ENCODE measurements around the gene MYO5A.
"Not testable (repeated sequence)": the region's sequence is repeated elsewhere in the genome, so short reads cannot be mapped to it uniquely, and the experiment has no call there.

Gene MYO5A

DNA sequence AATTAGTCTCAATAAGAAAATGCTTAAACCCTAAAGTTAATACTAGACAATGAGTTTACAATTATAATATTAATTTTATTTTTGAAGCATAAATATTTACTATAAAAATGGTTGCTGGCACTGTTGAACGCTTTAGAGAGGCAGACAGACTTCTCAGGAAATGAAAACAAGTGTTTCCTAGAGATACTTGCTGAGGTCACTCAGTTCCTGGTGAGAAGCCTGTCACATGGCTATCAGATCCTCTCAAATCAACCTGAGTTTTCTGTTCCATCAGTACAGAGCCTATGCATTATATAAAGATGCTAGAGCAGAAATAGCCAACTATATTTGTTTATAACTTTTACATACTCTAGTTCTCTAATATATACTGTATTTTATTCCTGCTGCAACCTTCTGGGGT lies 109.2 kb downstream of the MYO5A start:
- no peak for DNase-seq (ENCODE audit: low read depth)

DNA sequence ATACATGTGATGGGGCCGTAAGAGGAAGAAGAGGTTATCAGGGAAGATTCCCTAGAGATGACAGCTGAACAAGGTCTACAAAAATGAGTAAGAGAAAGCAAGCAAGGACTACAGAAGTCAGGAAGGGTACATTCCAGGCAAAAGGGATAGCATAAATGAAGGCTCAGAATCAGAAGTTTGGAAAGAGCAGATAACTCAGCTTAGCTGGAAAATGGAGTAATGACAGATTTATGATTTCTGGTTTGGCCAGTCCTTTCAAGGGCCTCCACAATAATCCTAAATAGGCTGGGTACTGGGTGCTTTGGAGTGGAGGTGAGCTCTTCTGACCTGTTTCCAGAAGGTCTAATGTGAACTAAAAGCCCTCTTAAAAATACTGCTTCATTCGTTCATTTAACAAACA lies 110.7 kb downstream of the MYO5A start:
- DNase-seq (ENCODE audit: low read depth): no peak

DNA sequence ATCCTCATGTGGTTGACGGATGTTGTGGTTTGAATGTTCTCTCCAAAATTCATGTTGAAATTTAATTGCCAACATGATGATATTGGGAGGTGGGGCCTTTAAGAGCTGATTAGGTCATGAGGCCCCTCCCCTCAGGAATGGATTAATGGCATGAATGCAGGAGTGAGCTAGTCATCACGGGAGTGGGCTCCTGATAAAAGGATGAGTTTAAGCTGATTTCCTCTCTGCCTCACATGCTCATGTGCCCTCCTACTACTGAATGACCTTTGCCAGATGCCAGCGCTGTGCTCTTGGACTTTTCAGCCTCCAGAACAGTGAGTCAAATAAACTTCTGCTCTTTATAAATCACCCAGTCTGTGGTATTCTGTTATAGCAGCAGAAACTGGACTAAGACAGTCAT lies 111.2 kb downstream of the MYO5A start:
- DNase-seq (ENCODE audit: low read depth): no peak

DNA sequence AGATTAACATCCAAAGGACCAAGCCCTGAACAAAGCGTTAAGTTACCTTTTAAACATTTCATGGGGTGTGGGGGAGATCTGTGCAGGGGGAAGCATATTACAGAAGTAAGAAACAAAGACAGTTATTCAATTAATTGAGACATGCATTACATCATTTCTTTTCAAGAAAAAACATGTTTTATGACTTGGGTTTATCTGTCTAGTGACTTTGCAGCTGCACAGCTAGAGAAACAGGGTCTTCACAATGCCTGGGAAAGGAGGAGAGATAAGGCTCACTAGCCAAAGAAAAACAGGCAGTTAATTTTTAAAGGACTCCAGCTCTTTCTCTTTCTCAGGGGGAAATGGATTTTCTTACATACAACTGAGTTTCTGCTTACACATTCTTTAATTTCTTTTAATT lies 112.1 kb downstream of the MYO5A start:
- DNase-seq (ENCODE audit: low read depth): not testable (repeated sequence)

DNA sequence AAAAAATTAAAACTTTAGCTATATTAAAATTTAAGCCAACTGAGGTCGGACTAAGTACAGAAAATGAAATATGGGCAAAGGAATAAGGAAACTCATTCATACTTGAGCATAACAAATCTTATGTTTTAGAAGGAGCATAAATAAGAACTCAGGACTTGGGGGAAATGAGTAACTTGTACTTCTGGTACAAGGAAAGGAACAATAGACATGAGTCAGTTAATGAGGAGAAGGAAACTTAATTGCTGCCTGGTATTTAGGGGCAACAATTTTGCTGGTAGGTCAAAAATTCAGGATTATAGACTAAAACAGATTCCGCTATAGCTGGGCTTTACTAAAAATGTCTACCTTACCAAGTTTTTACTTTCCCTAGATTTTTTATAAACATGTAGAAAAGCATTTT lies 113.1 kb downstream of the MYO5A start:
- no peak for DNase-seq (ENCODE audit: low read depth)

DNA sequence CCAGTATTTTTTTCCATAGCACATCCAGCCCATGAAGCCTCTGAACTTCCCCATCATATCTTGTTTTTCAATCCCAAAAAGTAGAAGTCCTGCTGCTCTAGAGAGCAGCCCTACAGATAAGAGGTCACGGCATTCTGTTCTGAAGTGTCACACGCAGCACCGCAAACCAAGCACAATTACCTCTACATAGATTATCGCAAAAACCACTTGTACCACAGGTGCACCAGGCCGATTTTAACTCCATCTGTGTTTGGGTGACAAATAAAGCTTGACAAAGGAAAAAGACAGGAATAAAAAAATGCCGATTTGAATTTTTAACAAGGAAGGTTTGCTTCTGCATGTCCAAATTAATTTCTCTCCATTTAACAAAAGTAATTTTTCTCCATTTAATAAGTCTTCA lies 113.7 kb downstream of the MYO5A start:
- DNase-seq (ENCODE audit: low read depth): no peak

DNA sequence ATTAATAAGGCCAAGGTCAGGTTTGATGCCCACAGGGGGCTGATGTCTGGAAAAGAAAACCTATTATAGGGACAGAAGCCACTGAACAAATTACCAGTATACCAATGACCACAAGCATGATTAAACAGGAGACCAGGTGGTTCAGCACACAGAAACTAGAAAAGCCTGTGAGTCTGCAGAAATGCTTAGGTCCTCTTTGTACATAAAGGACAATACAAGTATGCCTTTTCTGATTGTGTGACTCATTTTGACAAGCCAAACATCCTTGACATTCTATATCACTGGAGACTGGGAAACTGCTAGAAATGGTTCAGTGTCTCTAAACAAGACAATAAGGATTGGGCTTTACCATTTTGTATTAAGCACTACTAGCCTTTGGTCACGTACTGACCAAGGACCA lies 119.9 kb downstream of the MYO5A start:
- DNase-seq (ENCODE audit: low read depth): no peak

DNA sequence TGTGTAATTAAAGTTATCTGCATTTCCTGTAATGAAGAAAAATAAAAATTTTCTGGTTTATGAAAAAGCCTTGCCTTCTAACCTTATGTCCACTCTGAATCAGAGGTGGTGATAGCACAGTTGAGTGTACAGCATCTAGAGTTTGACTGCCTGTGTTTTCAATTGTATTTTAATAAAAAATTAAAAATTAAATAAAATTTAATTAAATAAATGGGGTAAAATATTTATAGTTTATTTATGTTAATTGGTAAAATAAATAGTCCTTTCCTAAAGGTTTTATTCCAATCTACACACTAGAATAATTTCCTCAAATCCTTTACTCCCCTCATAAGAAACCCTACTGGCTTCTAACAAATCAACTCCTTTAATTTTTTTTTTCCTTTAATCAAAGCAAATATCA lies 121.3 kb downstream of the MYO5A start:
- DNase-seq (ENCODE audit: low read depth): no peak

DNA sequence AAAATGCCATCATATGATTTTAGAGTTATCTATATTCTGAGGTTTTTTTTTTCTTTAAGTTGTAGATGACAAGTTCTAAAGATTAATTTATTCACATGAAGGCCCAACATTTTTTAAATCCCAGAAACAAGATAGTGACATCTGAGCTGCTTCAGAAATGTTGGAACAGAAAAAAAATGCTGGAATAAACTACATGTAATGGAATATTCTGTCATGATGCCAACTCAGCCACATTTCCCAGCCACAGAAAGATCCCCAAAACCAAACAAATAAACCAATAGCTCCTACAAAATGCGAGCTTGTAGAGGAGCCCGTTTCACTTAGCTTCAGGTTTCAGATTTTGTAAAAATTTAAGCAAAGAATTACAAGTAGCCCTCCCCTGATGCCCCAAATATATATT lies 122.1 kb downstream of the MYO5A start:
- no peak for DNase-seq (ENCODE audit: low read depth)

DNA sequence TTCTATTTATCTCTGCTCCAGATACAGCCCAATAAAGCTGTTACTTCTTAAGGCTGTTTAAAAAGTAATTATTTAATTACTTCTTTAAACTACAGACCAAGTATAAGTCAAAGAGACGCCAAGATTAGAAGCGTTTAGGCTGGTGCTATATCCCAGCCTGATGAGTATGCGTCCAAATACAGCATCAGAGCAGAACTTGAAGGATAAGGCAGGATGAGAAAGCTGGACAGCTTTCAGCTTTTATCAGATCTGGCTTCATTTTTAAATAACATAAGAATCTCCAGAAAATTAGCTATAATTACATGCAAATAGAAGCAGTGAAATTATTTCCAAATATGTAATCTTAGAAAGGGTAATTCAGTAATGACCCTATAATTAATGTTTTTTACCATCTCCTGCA lies 122.8 kb downstream of the MYO5A start:
- no peak for DNase-seq (ENCODE audit: low read depth)

DNA sequence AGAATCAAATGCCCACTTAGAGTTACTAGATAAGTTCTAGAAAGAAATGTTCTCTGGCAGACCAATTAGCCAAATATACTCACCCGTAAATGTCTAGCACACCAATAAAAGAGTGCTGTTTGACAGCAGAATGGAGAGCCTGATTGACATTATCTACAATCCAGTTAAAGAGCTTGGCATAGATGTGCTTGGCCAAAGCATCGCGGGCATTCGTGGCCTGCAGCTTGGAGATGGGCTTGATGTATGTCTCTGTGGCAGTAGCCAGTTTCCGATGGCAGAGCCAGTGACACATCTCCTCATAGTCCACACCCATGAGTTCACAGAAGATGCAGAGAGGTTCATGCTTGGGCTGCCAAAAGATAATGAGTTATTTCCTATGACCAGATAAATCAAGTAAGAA lies 131.6 kb downstream of the MYO5A start:
- DNase-seq (ENCODE audit: low read depth): no peak

DNA sequence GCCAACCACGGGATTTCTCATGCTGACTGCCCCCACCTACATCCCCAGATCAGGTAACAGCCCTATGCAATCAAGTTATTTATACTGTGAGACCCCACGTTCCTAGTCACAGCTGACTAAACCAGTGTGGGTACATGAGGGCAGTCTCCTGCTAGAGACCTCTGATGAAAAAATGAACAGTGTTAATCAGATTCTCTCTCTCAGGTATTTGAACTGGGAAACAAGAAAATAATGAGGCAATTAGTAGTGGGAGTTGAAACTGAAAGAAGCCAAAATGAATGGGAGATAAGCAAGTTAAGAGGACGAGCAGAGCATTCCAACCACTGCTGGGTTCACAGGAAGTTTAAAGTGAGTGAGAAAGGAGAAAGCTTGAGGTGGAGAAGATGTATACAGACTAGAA lies 134.6 kb downstream of the MYO5A start:
- no peak for DNase-seq (ENCODE audit: low read depth)

DNA sequence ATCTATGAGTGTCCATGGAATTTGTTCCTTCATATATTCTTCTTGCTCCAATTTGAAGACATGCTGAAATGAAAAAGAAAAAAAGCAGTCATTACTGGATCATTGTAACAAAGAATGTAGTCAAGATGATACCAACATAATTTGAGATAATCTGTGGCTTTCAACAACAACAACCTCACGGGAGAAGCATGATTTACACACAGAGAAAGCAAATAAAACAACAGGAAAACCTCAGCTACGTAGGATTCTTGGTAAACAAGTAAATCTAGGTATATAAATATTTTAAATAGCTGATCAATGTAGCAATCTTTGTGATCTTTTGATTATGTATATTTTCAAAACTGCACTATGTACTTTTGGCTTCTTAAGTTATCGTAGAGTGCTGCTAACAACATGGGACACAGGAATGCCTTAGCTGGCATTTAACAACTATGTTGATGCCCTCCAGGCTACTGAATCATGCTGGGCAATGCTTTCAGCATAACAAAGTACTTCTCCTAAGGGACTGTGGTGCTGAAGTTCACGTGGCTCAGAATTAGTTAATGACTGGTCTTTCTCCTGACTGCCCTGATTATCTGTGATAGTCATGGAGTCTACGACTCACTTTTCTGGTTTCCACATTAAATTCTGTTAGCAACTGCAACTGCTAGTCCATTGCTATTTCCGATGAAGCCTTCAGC lies 136.5 kb downstream of the MYO5A start:
- peak; percentile 12 for DNase-seq (ENCODE audit: low read depth)

DNA sequence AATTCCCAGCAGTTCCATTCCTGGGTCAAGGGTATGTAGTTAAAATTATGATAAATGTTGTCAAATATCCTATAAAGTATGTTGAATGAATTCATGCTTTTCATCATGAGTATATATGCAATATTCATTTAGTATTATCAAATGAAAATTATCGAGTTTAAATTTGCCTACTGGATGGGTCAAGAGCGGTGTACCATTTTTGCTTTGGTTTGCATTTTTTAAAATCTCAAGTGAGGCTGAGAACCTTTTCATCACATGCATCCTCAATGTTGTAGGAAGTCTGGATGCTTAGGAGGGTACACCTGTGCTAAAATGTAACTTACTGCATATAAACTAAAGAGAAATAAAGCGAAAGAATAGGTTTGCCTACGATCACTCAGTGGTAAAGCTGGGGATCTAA lies 137.6 kb downstream of the MYO5A start:
- DNase-seq (ENCODE audit: low read depth): no peak

DNA sequence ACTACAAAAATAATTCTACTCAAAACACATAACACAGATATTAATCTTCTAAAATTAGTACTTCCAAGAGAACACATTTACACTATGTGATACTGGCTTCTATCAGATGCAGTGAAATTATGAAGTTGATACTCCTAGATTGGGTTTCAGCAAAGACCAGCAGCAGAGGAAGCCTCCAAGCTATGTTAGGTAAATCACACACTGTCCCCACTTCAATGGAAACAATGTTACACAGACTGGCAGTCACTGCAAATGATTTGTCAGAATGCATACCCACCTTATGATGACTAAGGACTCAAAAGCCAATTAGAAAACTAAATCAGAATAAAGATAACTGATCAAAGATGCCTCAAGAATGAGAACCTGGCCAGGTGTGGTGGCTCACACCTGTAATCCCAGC lies 143.0 kb downstream of the MYO5A start:
- no peak for DNase-seq (ENCODE audit: low read depth)

DNA sequence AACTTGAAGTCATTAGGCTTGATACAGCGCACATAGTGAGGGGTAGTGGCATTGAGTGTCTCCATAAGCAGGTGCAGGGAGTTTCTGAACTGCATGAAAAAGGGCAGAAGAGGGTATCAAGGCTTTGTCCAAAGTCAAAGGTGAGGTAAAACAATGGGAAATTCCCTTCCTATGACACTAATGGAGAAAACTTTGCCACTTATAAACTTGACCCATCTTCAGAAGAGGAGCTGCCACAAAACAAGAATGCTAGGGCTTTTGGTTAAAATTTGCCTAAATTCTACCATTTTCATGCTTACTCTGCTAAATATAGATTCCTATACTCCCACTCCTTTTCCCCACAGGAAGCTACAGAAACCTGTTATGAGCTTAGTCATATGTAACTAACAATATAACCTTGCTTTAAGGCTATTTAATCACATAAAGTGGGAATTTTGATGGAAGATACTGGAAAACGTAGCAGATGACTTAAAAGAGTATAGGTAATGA lies 145.5 kb downstream of the MYO5A start:
- DNase-seq (ENCODE audit: low read depth): no peak

DNA sequence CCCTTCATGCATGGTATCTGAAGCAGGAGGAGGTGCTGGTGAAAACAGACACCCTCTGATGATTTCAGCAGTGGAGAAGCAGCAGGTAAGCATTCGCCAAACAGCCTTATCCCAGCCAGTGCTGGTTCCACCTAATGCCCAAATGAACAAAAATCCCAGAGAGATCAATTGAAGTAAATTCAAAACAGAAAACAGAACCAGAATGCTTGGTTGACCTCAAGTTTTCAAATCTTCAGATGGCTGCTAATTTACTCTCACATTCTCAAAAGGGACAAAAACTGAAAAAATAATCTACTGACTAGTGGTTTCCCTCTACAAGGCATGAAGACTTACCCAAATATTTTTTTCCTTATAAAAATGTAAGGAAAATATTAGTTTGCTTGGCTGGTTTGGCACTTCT lies 146.0 kb downstream of the MYO5A start:
- DNase-seq (ENCODE audit: low read depth): no peak

DNA sequence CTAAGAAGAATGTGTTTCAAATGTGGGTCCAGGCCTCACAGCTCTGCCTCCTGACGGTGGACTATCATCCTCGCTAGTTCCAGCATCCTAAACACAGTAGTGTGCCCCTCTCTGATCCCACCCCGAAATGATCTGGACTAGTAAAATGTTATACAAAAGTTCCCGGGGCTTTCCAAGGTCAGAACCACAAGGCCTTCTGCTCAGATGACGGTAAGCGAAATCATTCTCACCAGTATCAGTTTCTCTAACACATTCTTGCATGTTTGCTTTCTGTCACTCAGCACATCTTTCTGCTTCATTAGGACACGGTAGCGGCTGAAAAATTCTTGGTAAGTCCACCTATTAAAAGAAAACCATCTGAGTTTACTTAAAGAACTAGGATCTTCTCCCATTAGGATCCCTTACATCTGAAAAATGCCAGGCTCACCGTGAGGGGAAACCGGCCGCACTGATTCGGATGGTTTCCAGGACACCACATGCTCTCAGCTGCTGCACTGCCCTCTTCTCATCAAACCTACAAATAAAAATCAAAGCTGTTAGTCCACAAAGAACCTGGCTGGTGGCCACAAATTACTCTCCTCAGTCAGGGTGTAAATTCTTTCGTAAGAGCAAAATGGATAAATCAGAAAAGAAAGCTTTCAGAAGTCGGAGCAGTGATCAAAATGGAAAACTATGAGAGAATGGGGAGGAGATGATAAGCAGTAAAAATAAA lies 149.1 kb downstream of the MYO5A start:
- DNase-seq (ENCODE audit: low read depth): no peak

DNA sequence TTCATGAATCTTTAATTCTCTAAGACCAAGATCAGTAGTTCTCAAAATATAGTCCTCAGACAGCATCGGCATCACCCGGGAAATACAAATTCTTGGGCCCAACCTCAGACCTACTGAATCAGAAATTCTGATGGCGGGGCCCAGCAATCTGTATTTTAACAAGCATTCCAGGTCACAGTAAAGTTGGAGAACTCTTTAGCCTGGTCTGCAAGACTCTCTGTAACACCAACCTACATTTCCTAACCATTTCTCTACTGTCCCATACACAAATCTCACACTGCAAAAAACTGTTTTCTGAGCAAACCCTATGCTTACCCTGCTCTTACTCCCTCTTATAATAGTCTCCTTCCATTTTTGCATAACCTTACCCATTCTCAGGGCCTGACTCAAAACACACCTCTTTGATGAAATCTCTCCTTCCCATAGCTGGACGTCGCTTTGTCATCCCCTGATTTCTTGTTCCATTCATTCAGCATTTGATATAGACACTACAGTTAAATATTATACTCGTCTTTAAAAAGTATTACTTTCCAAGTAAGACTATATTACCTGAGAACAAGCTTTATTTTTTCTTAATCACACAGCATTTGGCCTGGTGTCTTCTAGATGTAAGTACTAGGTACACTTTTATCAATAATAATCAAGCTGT lies 149.8 kb downstream of the MYO5A start:
- DNase-seq (ENCODE audit: low read depth): no peak

DNA sequence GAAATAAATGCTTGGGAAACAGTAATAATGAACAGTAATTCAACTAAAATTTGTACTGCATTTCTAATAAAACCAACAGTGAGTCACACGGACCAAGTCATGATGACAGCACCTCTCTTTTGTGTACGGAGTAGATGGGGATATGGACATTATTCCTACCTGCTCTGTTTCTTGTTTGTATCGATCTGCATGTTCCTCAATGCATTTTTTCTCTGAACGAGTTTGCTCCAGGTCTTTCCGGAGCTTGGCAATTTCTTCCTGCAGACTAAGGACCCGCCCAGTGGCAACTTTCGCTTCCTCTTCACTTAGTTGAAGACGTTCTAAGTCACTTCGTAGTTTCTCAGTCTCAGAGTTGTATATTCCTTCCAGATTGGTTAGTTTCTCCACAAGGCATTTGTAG lies 158.7 kb downstream of the MYO5A start:
- DNase-seq (ENCODE audit: low read depth): no peak

DNA sequence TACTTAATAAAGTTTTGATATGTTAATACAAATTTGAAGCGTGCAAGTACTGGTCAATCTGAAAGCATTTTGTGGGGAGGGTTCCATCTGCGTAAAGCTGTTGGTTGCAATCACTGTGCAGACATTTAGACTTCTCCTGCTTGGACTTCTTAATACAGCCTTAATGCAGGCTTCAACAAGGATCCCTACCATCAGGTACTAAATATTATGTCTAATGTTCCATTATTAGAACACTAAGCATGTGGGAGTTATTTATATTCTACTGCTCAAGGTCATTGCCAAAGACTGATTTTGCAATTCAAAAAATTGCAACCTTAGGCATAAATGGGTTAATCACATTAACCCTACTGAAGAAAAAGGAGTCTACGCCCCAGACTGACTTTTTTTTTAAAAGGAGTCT lies 159.2 kb downstream of the MYO5A start:
- no peak for DNase-seq (ENCODE audit: low read depth)

DNA sequence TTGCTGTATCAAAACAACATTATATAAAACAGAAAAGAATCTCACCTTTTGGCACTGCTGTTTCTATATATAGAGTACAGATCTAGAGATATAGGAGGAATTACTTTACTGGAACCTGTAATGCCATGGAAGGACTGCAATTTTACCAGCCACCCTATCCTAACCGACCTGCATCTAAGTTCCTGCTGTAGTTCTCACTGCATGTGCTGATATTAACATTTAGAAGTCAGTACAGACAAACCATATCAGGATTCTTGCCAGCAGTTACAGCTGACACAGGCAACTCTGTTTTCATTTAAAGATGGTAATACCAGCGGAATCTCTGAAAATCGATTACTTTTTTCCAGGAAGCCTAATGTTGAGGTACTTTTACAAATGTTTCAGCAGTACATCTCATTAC lies 159.7 kb downstream of the MYO5A start:
- no peak for DNase-seq (ENCODE audit: low read depth)

DNA sequence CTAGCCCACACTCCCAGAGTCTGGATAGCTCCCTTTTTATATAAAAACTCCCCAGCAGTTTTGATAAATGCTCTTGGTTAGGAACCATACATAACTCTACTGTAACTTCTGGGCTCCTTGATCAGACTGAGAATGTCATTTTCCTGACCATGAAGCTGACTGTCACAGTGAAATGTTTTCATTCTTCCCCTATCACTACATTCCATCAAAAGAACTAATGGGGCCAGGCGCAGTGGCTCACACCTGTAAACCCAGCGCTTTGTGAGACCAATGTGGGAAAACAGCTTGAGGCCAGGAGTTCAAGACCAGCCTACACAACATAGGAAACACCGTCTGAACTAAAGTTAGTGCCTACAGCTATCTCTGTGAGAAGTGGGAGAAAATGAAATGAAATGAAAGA lies 160.3 kb downstream of the MYO5A start:
- no peak for DNase-seq (ENCODE audit: low read depth)

Measured in fibroblast of the conjunctiva (primary cell).